GM19372 (cell line): ENCODE measurements around the gene TTC12.
"Not testable (repeated sequence)": the region's sequence is repeated elsewhere in the genome, so short reads cannot be mapped to it uniquely, and the experiment has no call there.

Experiments
- ATAC-seq: cut with Tn5 transposase; IDR thresholded peaks from one replicate; pipeline ENCODE4 v1.9.1; 2021; ENCODE audit warnings: mild to moderate bottlenecking, low read depth, moderate library complexity; ENCODE audit not compliant: unreplicated experiment

The TTC12 gene

GRCh38 chr11:113283881-113284280, 30.5 kb upstream of the TTC12 start:
- ATAC-seq, result no peak

- ATAC-seq, result no peak
Measured at GRCh38 chr11:113286009-113286408, 28.4 kb upstream of the TTC12 start.

DNA sequence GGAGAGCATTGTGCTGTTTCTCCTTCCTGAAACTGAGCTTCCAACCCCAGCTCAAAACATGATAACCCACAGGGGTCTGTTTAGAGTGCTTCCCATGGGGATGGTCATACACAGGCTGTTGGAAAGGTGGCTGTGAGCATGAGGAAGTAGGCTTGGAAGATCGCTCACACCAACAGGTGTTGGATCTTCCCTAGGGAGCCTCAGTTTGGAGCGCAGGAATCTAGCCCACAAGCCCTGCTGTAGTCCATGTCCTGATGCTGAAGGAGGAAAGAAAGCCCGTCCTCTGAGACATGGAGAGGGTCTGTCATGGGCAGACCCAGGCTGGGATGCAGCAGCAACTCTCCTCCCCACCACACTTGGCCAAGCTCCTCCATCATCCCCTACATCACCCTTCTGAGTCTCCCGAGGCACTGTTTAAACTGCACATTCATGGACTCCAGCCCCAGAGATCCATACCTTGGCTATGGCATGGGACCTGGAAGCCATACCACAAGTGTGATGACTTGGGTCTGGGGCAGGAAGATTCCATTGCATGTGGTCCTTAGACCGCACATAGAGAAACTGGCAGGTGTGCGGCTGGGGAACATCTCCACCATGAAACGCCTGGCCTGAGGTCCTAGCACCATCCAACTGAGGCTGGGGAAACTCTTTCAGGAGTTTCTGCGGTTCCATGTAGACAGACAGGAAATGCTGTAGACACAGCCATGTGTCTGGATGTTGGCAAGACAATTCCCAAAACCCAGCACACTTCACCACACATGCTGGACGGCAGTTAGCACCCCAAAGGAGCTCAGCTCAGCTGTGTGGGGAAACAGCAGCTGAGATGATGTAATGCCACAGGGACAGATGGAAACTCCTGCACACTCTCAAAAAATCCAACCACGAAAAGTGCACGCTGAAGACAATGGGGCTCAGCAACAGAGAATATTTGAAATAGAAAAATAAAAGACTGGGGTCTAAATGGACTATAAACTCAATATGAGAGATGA, 27.6 kb upstream of the TTC12 start:
- ATAC-seq, result no peak

DNA sequence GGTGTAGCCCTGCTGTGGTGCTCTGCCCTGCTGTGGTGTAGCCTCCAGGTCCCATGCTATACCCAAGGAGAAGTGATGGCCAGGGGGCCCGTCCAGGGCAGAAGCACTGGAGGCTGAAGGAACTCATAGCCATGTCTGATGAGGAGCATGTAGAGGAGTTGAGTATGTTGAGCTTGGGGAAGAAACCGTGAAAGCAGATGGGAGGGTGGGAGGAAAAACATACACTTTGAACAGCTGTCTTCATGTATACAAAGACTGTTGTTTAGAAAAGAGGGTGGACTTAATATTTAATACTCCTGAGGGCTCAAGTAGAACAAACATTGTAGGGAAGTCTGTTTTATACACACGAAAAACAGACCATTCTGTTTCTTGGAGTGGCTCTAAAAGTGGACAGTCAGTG, 26.6 kb upstream of the TTC12 start:
- ATAC-seq, result no peak

- ATAC-seq, result no peak
Measured at GRCh38 chr11:113288286-113288863, 26.0 kb upstream of the TTC12 start.

GRCh38 chr11:113289431-113290187, 24.8 kb upstream of the TTC12 start:
- peak; percentile 83 for ATAC-seq

DNA sequence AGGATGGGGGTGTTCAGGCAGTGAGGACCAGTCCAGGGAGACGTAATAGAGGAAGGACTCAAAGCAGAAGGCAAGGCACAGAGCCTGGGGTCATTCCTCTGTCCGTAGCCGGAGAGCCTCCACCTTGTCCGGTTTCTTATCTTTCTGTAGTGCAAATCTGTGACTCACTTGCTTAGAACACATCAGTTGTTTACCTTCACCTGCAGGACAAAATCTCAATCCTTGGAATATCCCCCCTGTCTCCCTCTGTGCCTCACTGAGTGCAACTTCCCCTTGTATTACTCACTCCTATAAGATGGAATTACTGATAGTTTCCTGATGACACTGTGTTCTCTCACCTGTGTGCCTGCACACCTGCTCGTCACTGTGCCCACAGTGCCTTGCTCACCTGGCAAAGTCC, 20.4 kb upstream of the TTC12 start:
- ATAC-seq, result no peak

DNA sequence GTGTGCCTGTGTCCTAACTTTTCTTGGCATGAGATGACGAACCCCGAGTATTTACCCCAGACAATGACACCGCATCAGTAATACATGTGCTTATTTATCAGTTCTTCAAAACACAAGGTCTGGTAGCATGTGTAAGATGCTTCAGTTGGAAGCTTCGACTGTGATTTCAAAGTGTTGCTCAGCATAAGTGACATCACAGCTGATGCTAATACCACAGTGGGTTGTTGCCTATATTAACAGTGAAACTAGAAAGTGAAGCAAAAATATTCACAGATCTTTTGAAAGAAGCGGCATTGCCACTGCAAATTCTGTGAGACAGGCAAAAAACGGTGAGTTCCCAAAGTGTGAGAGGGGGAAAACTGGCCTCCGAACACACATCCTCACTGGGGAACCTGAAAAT, 18.4 kb upstream of the TTC12 start:
- ATAC-seq, result no peak

- no peak for ATAC-seq
Measured at GRCh38 chr11:113296447-113297205, 17.8 kb upstream of the TTC12 start.

GRCh38 chr11:113298496-113298895, 15.9 kb upstream of the TTC12 start:
- not testable (repeated sequence) for ATAC-seq

DNA sequence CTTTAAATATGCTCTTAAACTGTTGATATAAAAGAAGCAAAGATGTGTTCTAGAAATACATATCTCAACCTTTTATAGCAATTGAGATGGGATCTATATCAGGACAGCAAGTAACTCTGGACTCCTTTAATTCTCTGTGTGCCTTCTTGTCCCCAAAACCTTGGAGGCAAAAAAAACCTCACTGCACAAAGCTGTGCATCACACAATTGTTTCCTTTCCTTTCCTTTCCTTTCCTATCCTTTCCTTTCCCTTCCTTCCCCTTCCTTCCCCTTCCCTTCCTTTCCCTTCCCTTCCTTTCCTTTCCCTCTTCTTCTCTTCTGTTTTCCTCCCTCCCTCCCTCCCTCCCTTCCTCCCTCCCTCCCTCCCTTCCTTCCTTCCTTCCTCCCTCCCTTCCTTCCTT, 9.5 kb upstream of the TTC12 start:
- no peak for ATAC-seq

DNA sequence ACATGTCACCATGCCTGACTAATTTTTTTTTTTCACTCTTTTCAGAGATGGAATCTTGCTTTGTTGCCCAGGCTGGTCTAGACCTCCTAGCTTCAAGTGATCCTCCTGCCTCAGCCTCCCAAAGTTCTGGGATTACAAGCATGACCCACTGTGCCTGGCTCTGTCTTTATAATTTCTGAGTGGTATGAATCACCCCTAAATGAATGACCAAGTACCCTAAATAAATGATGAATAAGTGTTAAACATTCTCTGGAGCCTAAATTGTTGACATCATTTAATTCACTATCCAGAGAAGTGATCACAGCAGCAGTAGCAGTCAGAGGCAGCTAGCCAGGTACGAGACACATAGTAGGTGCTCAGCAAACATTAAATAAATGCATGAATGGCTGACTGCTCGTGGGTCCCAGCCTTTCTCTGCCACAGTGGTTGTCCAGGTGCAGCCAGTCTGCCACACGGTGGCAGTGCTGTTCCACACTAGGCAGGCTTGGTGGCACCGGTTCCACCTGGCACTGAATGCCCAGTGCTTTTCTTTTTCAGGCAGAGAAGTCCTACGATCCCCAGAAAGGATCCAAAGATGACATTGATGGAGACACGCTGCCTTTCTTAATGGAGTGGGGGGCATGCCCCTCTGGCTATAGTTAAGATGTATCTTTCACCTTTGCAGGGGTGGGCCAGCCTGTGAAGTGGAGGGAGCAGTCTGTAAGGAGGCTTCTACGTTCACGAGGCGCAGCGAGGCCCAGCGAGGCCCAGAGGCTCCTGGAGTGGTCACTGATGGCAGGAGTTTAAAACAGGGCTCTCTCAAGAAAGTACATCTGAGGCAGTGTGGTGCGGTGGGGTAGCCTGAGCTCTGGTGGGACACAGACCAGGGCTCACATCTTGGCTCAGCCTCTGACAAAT, 8.7 kb upstream of the TTC12 start:
- peak; percentile 75 for ATAC-seq

DNA sequence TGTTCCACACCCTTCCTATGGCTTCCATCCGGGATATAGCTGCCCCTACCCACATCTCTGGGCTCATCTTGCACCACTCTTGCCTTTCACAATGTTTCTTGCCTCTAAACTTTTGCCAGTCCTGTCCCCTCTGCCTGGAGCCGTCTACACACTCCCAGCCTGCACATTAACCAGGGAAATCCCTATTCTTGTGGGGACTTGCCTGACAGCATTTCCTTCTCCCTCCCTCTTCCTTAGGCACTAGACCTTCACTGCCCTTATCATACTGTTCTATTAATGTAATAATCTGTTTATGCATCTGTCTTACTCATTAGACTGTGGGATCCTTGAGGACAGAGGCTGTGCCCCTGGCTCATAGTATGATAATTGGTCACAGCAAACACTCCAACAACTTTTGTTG, 5.8 kb upstream of the TTC12 start:
- ATAC-seq, result no peak

DNA sequence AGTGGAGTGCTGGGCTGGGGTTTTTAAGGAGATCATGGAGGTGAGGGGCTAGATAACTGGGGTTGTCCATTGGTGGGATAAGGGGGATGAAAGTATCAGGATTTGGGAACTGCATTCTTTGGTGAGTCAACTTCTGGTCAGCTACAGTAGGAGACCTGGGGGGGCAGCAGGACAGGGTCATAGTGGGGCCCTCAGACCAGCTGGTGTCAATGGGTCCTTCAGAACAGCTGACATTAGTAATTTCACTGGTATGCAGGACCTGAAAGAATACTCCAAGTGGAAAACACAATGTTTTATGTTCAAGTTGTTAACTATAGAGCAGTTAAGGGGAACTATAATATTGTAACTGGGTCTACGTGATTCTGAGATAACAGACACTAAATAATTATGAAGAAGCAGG, 2.8 kb upstream of the TTC12 start:
- no peak for ATAC-seq

GRCh38 chr11:113313601-113314000, 782 bp upstream of the TTC12 start:
- ATAC-seq, result no peak

GRCh38 chr11:113314065-113314388, 356 bp upstream of the TTC12 start:
- ATAC-seq, result no peak

DNA sequence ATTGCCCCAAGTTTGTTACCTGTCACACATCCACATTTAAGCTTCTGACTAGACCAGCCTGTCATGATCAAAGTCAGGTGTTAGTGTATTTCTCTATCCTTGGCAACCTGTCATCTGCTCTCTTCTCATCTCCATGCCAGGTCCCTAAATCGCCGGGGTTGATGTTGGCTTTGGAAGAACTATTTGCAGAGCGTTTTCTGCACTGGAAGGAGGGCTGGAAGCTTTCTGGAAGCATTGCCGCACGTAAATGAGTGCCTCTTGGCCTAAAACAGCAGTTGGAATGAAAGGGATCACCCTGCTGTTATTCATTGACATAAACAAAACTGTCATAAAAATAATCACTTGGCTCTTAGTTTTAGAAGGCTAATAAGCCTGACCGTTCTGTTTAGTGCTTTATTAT, 1.4 kb downstream of the TTC12 start:
- no peak for ATAC-seq

- ATAC-seq, result no peak
Measured at GRCh38 chr11:113316256-113316655, 1.9 kb downstream of the TTC12 start.

DNA sequence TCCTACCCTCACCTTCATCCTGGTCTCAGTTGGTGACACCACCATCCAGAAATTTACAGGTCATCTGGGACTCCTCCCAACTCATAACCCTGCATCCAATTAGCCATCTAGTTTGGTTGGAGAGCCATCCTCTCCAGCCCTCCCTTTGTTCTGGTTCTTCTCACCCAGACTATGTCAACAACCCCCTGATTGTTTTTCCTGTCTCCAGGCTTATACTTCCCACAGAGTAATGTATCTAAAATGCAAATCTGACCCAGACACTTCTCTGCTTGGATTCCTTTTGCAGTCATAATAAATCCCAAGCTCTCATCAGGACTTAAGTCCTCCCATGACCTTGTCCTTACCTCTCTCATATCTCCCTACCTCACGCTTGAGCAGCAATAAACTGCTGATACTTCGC, 3.0 kb downstream of the TTC12 start:
- ATAC-seq, result no peak

DNA sequence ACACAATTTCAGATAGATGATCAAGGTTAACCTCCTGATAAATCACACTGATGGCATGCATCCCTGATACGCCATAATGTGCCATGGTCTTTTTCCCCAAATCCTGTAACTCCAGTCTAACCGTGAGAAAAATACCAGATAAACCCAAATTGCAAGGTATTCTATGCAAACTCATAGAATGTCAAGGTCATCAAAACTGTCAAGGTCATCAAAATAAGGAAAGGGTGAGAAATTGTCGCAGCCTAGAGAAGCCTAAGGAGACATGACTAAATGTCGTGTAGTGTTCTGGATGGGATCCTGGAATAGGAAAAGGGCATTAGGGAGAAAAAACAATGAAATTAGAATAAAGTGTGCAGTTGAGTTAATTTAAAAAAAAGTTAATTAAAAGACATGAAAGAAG, 4.7 kb downstream of the TTC12 start:
- no peak for ATAC-seq
